Retina (tissue), 1 donor: ENCODE results near the gene CD3E.
"Not testable (repeated sequence)": the region's sequence is repeated elsewhere in the genome, so short reads cannot be mapped to it uniquely, and the experiment has no call there.

Source experiments
- DNase-seq: peaks from one replicate; pipeline ENCODE4 v3.0.0-alpha.2; 2016

Gene CD3E

GRCh38 chr11:118291477-118292135, 12.9 kb upstream of the CD3E start:
- no peak for DNase-seq

GRCh38 chr11:118294053-118294452, 10.5 kb upstream of the CD3E start:
- DNase-seq = no peak

GRCh38 chr11:118295199-118295598, 9.3 kb upstream of the CD3E start:
- no peak for DNase-seq

- no peak for DNase-seq
These were observed 8.6 kb upstream of the CD3E start for GRCh38 chr11:118295815-118296454.

- no peak for DNase-seq
These were observed 2.8 kb upstream of the CD3E start for GRCh38 chr11:118301600-118302195.

GRCh38 chr11:118304227-118304567, 333 bp upstream of the CD3E start:
- no peak for DNase-seq

GRCh38 chr11:118305726-118306125, 1.2 kb downstream of the CD3E start:
- no peak for DNase-seq

- DNase-seq = no peak
These were observed 2.0 kb downstream of the CD3E start for GRCh38 chr11:118306556-118306955.

- DNase-seq = not testable (repeated sequence)
These were observed 4.5 kb downstream of the CD3E start for GRCh38 chr11:118308995-118309528.

- DNase-seq = no peak
These were observed 5.7 kb downstream of the CD3E start for GRCh38 chr11:118310271-118310670.

- DNase-seq = no peak
These were observed 6.4 kb downstream of the CD3E start for GRCh38 chr11:118310781-118311485.

GRCh38 chr11:118311518-118311917, 7.0 kb downstream of the CD3E start:
- DNase-seq = no peak

GRCh38 chr11:118312328-118312727, 7.8 kb downstream of the CD3E start:
- DNase-seq = no peak

- no peak for DNase-seq
These were observed 8.7 kb downstream of the CD3E start for GRCh38 chr11:118313242-118313641.

GRCh38 chr11:118314988-118315411, 10.5 kb downstream of the CD3E start:
- no peak for DNase-seq

GRCh38 chr11:118318124-118318523, 13.6 kb downstream of the CD3E start:
- no peak for DNase-seq

GRCh38 chr11:118318581-118319336, 14.2 kb downstream of the CD3E start:
- no peak for DNase-seq

- no peak for DNase-seq
These were observed 14.8 kb downstream of the CD3E start for GRCh38 chr11:118319337-118319707.

GRCh38 chr11:118320515-118320914, 16.0 kb downstream of the CD3E start:
- DNase-seq = no peak

GRCh38 chr11:118321386-118322082, 17.0 kb downstream of the CD3E start:
- DNase-seq = no peak

GRCh38 chr11:118322721-118323120, 18.2 kb downstream of the CD3E start:
- no peak for DNase-seq

- no peak for DNase-seq
These were observed 20.8 kb downstream of the CD3E start for GRCh38 chr11:118325283-118325682.
